ENCODE measurements around the gene CMC2.

Gene CMC2

GRCh38 chr16:81006813-81007695 is at the start of gene CMC2, which contains the start of gene CENPN:
Gene CMC2, minus strand, starts transcription at chr16:81006885. Its CDS starts 9,491 bp downstream, at chr16:80997394.
Gene CENPN, plus strand, starts transcription at chr16:81007214. Its CDS starts 4,726 bp downstream, at chr16:81011940.
- Histone ChIP-seq H3K36me3 (ENCODE audit: insufficient read depth, low read length) (peaks cover 13% of the 10 kb centered on the region; the same call in 1 of the 2 replicates), H2AFZ (ENCODE audit: low read length, unreplicated experiment) (peak within 1 kb of the TSS; percentile 79), H3K4me3 (ENCODE audit: low read depth, low read length) (peak within 1 kb of the TSS; percentile 91), H3K27ac (ENCODE audit: low read depth, low read length) (peak within 1 kb of the TSS; percentile 88), H3K79me2 (ENCODE audit: control insufficient read depth, insufficient read depth, low read length, unreplicated experiment) (peaks cover 89% of the 10 kb centered on the region), H3K27me3 (ENCODE audit: insufficient read depth, low read length) (no peaks in the 10 kb centered on the region), H3K4me1 (ENCODE audit: control insufficient read depth, insufficient read depth, low read length, unreplicated experiment) (peaks cover 26% of the 10 kb centered on the region)

GRCh38 chr16:81053761-81054160 is 47.1 kb upstream of the CMC2 start:
- no peak overlapping the region for H3K4me3 ChIP-seq (ENCODE audit: low read depth, low read length)
- no peaks in the 10 kb centered on the region for H3K79me2 ChIP-seq (ENCODE audit: control insufficient read depth, insufficient read depth, low read length, unreplicated experiment)
- H3K27ac ChIP-seq (ENCODE audit: low read depth, low read length) = no peak overlapping the region
- no peak overlapping the region for H2AFZ ChIP-seq (ENCODE audit: low read length, unreplicated experiment)
- no peaks in the 10 kb centered on the region for H3K36me3 ChIP-seq (ENCODE audit: insufficient read depth, low read length)
- H3K4me1 ChIP-seq (ENCODE audit: control insufficient read depth, insufficient read depth, low read length, unreplicated experiment) = no peaks in the 10 kb centered on the region
- H3K27me3 ChIP-seq (ENCODE audit: insufficient read depth, low read length) = no peaks in the 10 kb centered on the region

- H3K79me2 ChIP-seq (ENCODE audit: control insufficient read depth, insufficient read depth, low read length, unreplicated experiment) = peaks cover 22% of the 10 kb centered on the region
- no peaks in the 10 kb centered on the region for H3K4me1 ChIP-seq (ENCODE audit: control insufficient read depth, insufficient read depth, low read length, unreplicated experiment)
- no peak overlapping the region for H3K4me3 ChIP-seq (ENCODE audit: low read depth, low read length)
- H3K27me3 ChIP-seq (ENCODE audit: insufficient read depth, low read length) = no peaks in the 10 kb centered on the region
- H3K36me3 ChIP-seq (ENCODE audit: insufficient read depth, low read length) = peaks cover 20% of the 10 kb centered on the region
- no peak overlapping the region for H3K27ac ChIP-seq (ENCODE audit: low read depth, low read length)
- no peak overlapping the region for H2AFZ ChIP-seq (ENCODE audit: low read length, unreplicated experiment)
These were observed 36.1 kb upstream of the CMC2 start for GRCh38 chr16:81042821-81043220.

GRCh38 chr16:81041696-81042095 is 35.0 kb upstream of the CMC2 start:
- H2AFZ ChIP-seq (ENCODE audit: low read length, unreplicated experiment) = no peak overlapping the region
- H3K4me3 ChIP-seq (ENCODE audit: low read depth, low read length) = no peak overlapping the region
- H3K36me3 ChIP-seq (ENCODE audit: insufficient read depth, low read length) = peaks cover 20% of the 10 kb centered on the region
- H3K27me3 ChIP-seq (ENCODE audit: insufficient read depth, low read length) = no peaks in the 10 kb centered on the region
- no peak overlapping the region for H3K27ac ChIP-seq (ENCODE audit: low read depth, low read length)
- peaks cover 34% of the 10 kb centered on the region for H3K79me2 ChIP-seq (ENCODE audit: control insufficient read depth, insufficient read depth, low read length, unreplicated experiment)
- peaks cover 9% of the 10 kb centered on the region for H3K4me1 ChIP-seq (ENCODE audit: control insufficient read depth, insufficient read depth, low read length, unreplicated experiment)

GRCh38 chr16:81040842-81041241 is 34.2 kb upstream of the CMC2 start:
- no peak overlapping the region for H3K27ac ChIP-seq (ENCODE audit: low read depth, low read length)
- H3K4me1 ChIP-seq (ENCODE audit: control insufficient read depth, insufficient read depth, low read length, unreplicated experiment) = peaks cover 9% of the 10 kb centered on the region
- H3K36me3 ChIP-seq (ENCODE audit: insufficient read depth, low read length) = peaks cover 20% of the 10 kb centered on the region

GRCh38 chr16:81040131-81040530 is 33.4 kb upstream of the CMC2 start:
- H3K79me2 ChIP-seq (ENCODE audit: control insufficient read depth, insufficient read depth, low read length, unreplicated experiment) = peaks cover 38% of the 10 kb centered on the region
- peaks cover 9% of the 10 kb centered on the region for H3K4me1 ChIP-seq (ENCODE audit: control insufficient read depth, insufficient read depth, low read length, unreplicated experiment)
- no peak overlapping the region for H3K27ac ChIP-seq (ENCODE audit: low read depth, low read length)
- no peaks in the 10 kb centered on the region for H3K27me3 ChIP-seq (ENCODE audit: insufficient read depth, low read length)
- H3K4me3 ChIP-seq (ENCODE audit: low read depth, low read length) = no peak overlapping the region
- no peak overlapping the region for H2AFZ ChIP-seq (ENCODE audit: low read length, unreplicated experiment)
- peaks cover 20% of the 10 kb centered on the region for H3K36me3 ChIP-seq (ENCODE audit: insufficient read depth, low read length)

More at GRCh38 chr16:81040842-81041241, 34.2 kb upstream of the CMC2 start:
- Histone ChIP-seq H3K79me2 (ENCODE audit: control insufficient read depth, insufficient read depth, low read length, unreplicated experiment) (peaks cover 38% of the 10 kb centered on the region), H3K27me3 (ENCODE audit: insufficient read depth, low read length) (no peaks in the 10 kb centered on the region), H3K4me3 (ENCODE audit: low read depth, low read length) (no peak overlapping the region), H2AFZ (ENCODE audit: low read length, unreplicated experiment) (no peak overlapping the region)

- Histone ChIP-seq H3K36me3 (ENCODE audit: insufficient read depth, low read length) (no peaks in the 10 kb centered on the region), H3K4me3 (ENCODE audit: low read depth, low read length) (peak overlapping the region; percentile 85), H2AFZ (ENCODE audit: low read length, unreplicated experiment) (peak overlapping the region; percentile 88), H3K79me2 (ENCODE audit: control insufficient read depth, insufficient read depth, low read length, unreplicated experiment) (peaks cover 38% of the 10 kb centered on the region), H3K27ac (ENCODE audit: low read depth, low read length) (no peak overlapping the region), H3K27me3 (ENCODE audit: insufficient read depth, low read length) (no peaks in the 10 kb centered on the region), H3K4me1 (ENCODE audit: control insufficient read depth, insufficient read depth, low read length, unreplicated experiment) (peaks cover 9% of the 10 kb centered on the region)
These were observed 30.2 kb upstream of the CMC2 start for GRCh38 chr16:81036751-81037350.

- Histone ChIP-seq H3K27ac (ENCODE audit: low read depth, low read length) (no peak overlapping the region), H2AFZ (ENCODE audit: low read length, unreplicated experiment) (peak overlapping the region; percentile 88)
These were observed 29.5 kb upstream of the CMC2 start for GRCh38 chr16:81035975-81036750.

GRCh38 chr16:81035398-81035974 is 28.8 kb upstream of the CMC2 start, which contains the start of gene ATMIN:
Gene ATMIN, plus strand, starts transcription at chr16:81035842. Its CDS starts 29 bp downstream, at chr16:81035871.
- H3K4me3 ChIP-seq (ENCODE audit: low read depth, low read length) = peak within 1 kb of the TSS; percentile 85
- H3K27ac ChIP-seq (ENCODE audit: low read depth, low read length) = no peak within 1 kb of the TSS
- peak within 1 kb of the TSS; percentile 88 for H2AFZ ChIP-seq (ENCODE audit: low read length, unreplicated experiment)

More at GRCh38 chr16:81035975-81036750, 29.5 kb upstream of the CMC2 start:
- Histone ChIP-seq H3K4me1 (ENCODE audit: control insufficient read depth, insufficient read depth, low read length, unreplicated experiment) (peaks cover 9% of the 10 kb centered on the region), H3K27me3 (ENCODE audit: insufficient read depth, low read length) (no peaks in the 10 kb centered on the region), H3K79me2 (ENCODE audit: control insufficient read depth, insufficient read depth, low read length, unreplicated experiment) (peaks cover 38% of the 10 kb centered on the region), H3K36me3 (ENCODE audit: insufficient read depth, low read length) (no peaks in the 10 kb centered on the region), H3K4me3 (ENCODE audit: low read depth, low read length) (peak overlapping the region; percentile 85)

More at GRCh38 chr16:81035398-81035974, 28.8 kb upstream of the CMC2 start, which contains the start of gene ATMIN:
- Histone ChIP-seq H3K27me3 (ENCODE audit: insufficient read depth, low read length) (no peaks in the 10 kb centered on the region), H3K79me2 (ENCODE audit: control insufficient read depth, insufficient read depth, low read length, unreplicated experiment) (peaks cover 38% of the 10 kb centered on the region), H3K36me3 (ENCODE audit: insufficient read depth, low read length) (no peaks in the 10 kb centered on the region), H3K4me1 (ENCODE audit: control insufficient read depth, insufficient read depth, low read length, unreplicated experiment) (peaks cover 9% of the 10 kb centered on the region)

All from ACC112 (cell line).